GM12878 (cell line): ENCODE measurements around the gene RASSF4.

Experiments used
- CHD1 ChIP-seq: IDR thresholded peaks from 2 replicates; pipeline ENCODE4 v1.6.1; 2012; ENCODE audit warnings: low read depth, low read length, improper control_type of control experiment
- CHD2 ChIP-seq: IDR thresholded peaks from 2 replicates; pipeline ENCODE4 v1.6.1; 2011; ENCODE audit warnings: low read depth, low read length, improper control_type of control experiment, borderline replicate concordance
- HCFC1 ChIP-seq: fragments of 150-350 bp; IDR thresholded peaks from 2 replicates; pipeline ENCODE4 v1.6.1; 2014; ENCODE audit warnings: low read length
- HDAC6 ChIP-seq: fragments of 200-600 bp; sonication (generic); IDR thresholded peaks from one replicate; pipeline ENCODE4 v1.8.0; 2017; ENCODE audit warnings: antibody characterized with exemption; ENCODE audit not compliant: unreplicated experiment
- NFYB ChIP-seq: IDR thresholded peaks from 2 replicates; pipeline ENCODE4 v1.6.1; 2011; ENCODE audit warnings: low read depth, mild to moderate bottlenecking, low read length, improper control_type of control experiment, moderate library complexity; ENCODE audit not compliant: insufficient read depth
- NR2C2 ChIP-seq: IDR thresholded peaks from 2 replicates; pipeline ENCODE4 v1.6.1; 2011; ENCODE audit warnings: borderline replicate concordance, low read depth; ENCODE audit not compliant: control insufficient read depth, insufficient read length
- POLR2AphosphoS5 ChIP-seq: IDR thresholded peaks from 2 replicates; pipeline ENCODE4 v1.6.1; 2011; ENCODE audit warnings: mild to moderate bottlenecking, low read length, inconsistent platforms
- SMC3 ChIP-seq: IDR thresholded peaks from 2 replicates; pipeline ENCODE4 v1.6.1; 2011; ENCODE audit warnings: low read length, improper control_type of control experiment, borderline replicate concordance
- ZSCAN29 ChIP-seq: fragments of 450-650 bp; IDR thresholded peaks from 2 replicates; pipeline ENCODE4 v1.6.1; 2017; ENCODE audit warnings: mild to moderate bottlenecking, moderate library complexity
- TF ChIP-seq, protein P1 (sequence below): IDR thresholded peaks from 2 replicates; pipeline ENCODE4 v1.6.1; 2011; ENCODE audit warnings: low read depth, low read length, improper control_type of control experiment, borderline replicate concordance
- TF ChIP-seq, protein P2 (sequence below), 3 experiments: IDR thresholded peaks in 2 of 3; conservative IDR thresholded peaks in 1 of 3; 2 replicates each; pipeline ENCODE4 v1.5.1; 2011; ENCODE audit warnings: low read depth in 3 of 3, low read length in 3 of 3, mild to moderate bottlenecking in 3 of 3, control low read depth in 2 of 3, moderate library complexity in 2 of 3, inconsistent platforms in 1 of 3, mixed read lengths in 1 of 3; ENCODE audit not compliant: control insufficient read depth in 2 of 3, insufficient read depth in 1 of 3; ENCODE audit errors: extremely low read depth in 1 of 3
- TF ChIP-seq, protein P3 (sequence below): fragments of 150-350 bp; IDR thresholded peaks from 2 replicates; pipeline ENCODE4 v1.6.1; 2016; ENCODE audit warnings: low read depth, low read length

DNA sequence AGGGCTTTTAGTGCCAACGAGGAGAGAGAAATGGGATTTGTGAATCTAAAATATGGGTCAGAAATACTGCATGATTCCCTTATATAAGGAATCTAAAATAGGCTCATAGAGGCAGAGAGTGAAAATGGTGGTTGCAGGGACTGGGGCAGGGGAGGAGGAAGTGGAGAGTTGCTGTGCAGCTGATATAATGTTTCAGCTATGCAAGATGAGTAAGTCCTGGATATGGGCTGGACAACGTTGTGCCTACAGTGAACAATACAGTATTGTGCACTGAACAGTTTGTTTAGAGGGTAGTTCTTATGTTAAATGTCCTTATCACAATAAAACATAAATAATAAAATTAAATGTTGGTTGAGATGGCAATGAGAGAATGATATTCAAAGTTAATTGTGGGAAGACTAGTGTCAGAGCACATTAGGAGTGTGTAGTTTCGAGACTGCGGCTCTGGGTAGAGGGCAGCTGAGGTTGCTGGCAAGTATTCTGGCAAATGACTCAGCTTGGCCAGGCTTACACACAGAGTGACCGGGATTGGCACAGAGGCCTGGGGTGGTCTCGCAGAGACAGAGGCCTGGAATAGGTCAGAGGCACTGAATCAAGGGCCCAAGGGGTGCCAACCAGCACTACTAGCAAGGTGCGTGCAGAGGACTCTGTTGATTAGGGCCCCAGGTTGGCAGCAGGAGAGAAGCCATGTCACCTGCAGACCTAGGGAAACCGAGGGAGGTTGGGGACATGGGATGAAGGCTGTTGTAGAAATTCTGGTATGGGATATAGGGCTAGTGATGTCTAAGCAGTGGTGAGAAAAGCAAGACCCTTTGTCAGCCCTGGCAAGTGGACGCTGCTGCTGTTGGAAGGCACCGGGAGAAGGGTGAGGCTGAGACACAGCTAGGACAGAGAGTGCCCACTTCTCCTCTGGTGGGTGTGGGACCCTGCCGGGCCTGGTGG is 21.8 kb downstream of the RASSF4 start:
- TF ChIP-seq POLR2AphosphoS5 (no peak), CHD2 (no peak), CHD1 (no peak), NR2C2 (no peak), HCFC1 (no peak), ZSCAN29 (no peak), SMC3 (no peak), NFYB (no peak), HDAC6 (no peak)
- TF ChIP-seq, protein P1, sequence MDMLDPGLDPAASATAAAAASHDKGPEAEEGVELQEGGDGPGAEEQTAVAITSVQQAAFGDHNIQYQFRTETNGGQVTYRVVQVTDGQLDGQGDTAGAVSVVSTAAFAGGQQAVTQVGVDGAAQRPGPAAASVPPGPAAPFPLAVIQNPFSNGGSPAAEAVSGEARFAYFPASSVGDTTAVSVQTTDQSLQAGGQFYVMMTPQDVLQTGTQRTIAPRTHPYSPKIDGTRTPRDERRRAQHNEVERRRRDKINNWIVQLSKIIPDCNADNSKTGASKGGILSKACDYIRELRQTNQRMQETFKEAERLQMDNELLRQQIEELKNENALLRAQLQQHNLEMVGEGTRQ: no peak
- TF ChIP-seq, protein P2, sequence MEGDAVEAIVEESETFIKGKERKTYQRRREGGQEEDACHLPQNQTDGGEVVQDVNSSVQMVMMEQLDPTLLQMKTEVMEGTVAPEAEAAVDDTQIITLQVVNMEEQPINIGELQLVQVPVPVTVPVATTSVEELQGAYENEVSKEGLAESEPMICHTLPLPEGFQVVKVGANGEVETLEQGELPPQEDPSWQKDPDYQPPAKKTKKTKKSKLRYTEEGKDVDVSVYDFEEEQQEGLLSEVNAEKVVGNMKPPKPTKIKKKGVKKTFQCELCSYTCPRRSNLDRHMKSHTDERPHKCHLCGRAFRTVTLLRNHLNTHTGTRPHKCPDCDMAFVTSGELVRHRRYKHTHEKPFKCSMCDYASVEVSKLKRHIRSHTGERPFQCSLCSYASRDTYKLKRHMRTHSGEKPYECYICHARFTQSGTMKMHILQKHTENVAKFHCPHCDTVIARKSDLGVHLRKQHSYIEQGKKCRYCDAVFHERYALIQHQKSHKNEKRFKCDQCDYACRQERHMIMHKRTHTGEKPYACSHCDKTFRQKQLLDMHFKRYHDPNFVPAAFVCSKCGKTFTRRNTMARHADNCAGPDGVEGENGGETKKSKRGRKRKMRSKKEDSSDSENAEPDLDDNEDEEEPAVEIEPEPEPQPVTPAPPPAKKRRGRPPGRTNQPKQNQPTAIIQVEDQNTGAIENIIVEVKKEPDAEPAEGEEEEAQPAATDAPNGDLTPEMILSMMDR (IDR thresholded peaks at IDR 0.05 in 2 of 3, conservative IDR thresholded peaks at IDR 0.05 in 1 of 3; ENCODE audit: control insufficient read depth in 2 of 3, extremely low read depth in 1 of 3, insufficient read depth in 1 of 3, low read depth in 3 of 3, low read length in 3 of 3): no peak
- TF ChIP-seq, protein P3, sequence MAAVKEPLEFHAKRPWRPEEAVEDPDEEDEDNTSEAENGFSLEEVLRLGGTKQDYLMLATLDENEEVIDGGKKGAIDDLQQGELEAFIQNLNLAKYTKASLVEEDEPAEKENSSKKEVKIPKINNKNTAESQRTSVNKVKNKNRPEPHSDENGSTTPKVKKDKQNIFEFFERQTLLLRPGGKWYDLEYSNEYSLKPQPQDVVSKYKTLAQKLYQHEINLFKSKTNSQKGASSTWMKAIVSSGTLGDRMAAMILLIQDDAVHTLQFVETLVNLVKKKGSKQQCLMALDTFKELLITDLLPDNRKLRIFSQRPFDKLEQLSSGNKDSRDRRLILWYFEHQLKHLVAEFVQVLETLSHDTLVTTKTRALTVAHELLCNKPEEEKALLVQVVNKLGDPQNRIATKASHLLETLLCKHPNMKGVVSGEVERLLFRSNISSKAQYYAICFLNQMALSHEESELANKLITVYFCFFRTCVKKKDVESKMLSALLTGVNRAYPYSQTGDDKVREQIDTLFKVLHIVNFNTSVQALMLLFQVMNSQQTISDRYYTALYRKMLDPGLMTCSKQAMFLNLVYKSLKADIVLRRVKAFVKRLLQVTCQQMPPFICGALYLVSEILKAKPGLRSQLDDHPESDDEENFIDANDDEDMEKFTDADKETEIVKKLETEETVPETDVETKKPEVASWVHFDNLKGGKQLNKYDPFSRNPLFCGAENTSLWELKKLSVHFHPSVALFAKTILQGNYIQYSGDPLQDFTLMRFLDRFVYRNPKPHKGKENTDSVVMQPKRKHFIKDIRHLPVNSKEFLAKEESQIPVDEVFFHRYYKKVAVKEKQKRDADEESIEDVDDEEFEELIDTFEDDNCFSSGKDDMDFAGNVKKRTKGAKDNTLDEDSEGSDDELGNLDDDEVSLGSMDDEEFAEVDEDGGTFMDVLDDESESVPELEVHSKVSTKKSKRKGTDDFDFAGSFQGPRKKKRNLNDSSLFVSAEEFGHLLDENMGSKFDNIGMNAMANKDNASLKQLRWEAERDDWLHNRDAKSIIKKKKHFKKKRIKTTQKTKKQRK: no peak
